AG04450 (cell line): Measurements from ENCODE around the gene ZNF532. TPM values are rescaled to one million over a fixed set of nuclear protein-coding genes. Genes with fewer than 3 reads are reported as not detected.

Experiments
- CTCF ChIA-PET: fragments of 300-600, 350-600 bp; formaldehyde crosslinking; extraction: SDS; loops from one replicate; lab custom pipeline; 2022; ENCODE audit warnings: antibody characterized with exemption, inconsistent platforms; lab: Charles Lee
- POLR2A ChIA-PET: fragments of 350-600 bp; formaldehyde crosslinking; extraction: SDS; loops from one replicate; lab custom pipeline; 2021; ENCODE audit warnings: antibody characterized with exemption, inconsistent platforms; lab: Yijun Ruan, JAX
- DNase-seq: peaks from one replicate; pipeline ENCODE4 v3.0.0-alpha.2; 2011; ENCODE audit warnings: low read depth, low spot score
- H3K27ac ChIP-seq: one replicate; pipeline ENCODE4 v1.5.1; 2012; ENCODE audit warnings: low read depth, low read length, control low read depth
- H3K27me3 ChIP-seq: one replicate; pipeline ENCODE4 v1.6.0; 2012; ENCODE audit warnings: low read length; ENCODE audit not compliant: control insufficient read depth, insufficient read depth
- H3K4me3 ChIP-seq: 2 replicates; pipeline ENCODE4 v1.5.1; 2011; ENCODE audit warnings: mild to moderate bottlenecking, low read depth, low read length, control low read depth
- H3K9me3 ChIP-seq: 2 replicates; pipeline ENCODE4 v1.5.1; 2012; ENCODE audit warnings: low read length; ENCODE audit not compliant: control insufficient read depth, insufficient read depth
- polyA plus RNA-seq: library from polyadenylated mRNA; depleted of rRNA; stranded (reverse); fragments of >200 nt; gene quantifications from 2 replicates; pipeline ENCODE4 v1.2.3, GENCODE V29; 2011
- TF ChIP-seq, protein P1 (sequence below): IDR thresholded peaks from 2 replicates; pipeline ENCODE4 v1.5.1; 2011; ENCODE audit warnings: low read depth, low read length, control low read depth, inconsistent platforms

Gene ZNF532
- polyA plus RNA-seq, 1 experiment = 69.7 TPM

DNA sequence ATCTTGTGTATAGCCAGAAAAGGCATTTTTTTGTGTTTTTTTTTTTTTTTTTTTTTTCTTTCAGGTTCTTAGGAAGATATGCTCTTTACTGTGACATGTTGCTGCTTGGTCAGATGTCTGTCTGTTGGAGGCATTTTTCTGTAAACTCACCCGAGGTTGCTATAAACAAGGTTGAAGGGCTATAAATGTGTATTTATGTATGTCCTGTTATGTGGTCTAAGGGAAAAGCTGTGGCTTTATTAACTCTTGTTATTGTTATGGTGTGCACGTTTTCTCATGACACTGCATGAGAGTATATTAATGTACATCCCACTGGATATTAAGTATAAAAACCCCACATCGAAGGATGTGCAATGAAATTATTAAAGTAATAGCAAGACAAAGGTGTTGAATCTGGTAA lies 102.0 kb downstream of the ZNF532 start:
- H3K27me3 ChIP-seq = no peaks in the 10 kb centered on the region
- ChIA-PET CTCF (interaction anchor here (1.2 kb wide), 1 partner anchor 186 kb away, joined by 3 read pairs; no protein-coding TSS in a partner anchor), POLR2A (interaction anchor here (0.7 kb wide), 1 partner anchor 26 kb away, joined by 6 read pairs; no protein-coding TSS in a partner anchor)
- H3K27ac ChIP-seq = no peak overlapping the region
- DNase-seq = no peak
- H3K9me3 ChIP-seq = no peaks in the 10 kb centered on the region
- TF ChIP-seq, protein P1, sequence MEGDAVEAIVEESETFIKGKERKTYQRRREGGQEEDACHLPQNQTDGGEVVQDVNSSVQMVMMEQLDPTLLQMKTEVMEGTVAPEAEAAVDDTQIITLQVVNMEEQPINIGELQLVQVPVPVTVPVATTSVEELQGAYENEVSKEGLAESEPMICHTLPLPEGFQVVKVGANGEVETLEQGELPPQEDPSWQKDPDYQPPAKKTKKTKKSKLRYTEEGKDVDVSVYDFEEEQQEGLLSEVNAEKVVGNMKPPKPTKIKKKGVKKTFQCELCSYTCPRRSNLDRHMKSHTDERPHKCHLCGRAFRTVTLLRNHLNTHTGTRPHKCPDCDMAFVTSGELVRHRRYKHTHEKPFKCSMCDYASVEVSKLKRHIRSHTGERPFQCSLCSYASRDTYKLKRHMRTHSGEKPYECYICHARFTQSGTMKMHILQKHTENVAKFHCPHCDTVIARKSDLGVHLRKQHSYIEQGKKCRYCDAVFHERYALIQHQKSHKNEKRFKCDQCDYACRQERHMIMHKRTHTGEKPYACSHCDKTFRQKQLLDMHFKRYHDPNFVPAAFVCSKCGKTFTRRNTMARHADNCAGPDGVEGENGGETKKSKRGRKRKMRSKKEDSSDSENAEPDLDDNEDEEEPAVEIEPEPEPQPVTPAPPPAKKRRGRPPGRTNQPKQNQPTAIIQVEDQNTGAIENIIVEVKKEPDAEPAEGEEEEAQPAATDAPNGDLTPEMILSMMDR = no peak
- H3K4me3 ChIP-seq = no peak overlapping the region

DNA sequence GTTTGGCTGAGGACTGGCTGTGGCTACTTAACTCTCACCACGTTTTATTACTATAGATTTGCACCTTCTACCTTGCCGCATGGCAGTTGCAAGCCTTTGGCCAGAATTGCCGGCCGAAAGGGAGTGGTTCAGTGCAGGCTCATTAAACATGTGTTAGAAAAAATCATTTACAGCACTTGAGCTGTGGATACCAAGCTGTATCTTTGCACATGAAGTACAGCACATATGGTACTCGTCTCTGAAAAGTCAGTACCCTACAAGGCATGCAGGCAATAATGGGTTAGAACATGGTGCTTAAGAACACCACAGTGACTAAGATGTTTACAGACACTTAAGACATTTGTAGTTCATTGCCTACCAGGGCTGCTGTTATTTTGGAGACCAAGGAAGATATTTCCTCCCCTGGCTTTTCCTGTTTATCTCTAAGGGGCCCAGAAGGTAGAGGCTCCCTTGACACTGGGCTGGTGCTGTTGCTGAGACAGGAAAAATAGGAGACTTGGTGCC lies 103.1 kb downstream of the ZNF532 start:
- peak; percentile 8 for DNase-seq
- TF ChIP-seq, protein P1 = no peak
- H3K4me3 ChIP-seq = no peak overlapping the region
- H3K9me3 ChIP-seq = no peaks in the 10 kb centered on the region
- H3K27ac ChIP-seq = peak overlapping the region; percentile 39
- ChIA-PET CTCF (interaction anchor here (1.2 kb wide), 1 partner anchor 187 kb away, joined by 3 read pairs; no protein-coding TSS in a partner anchor), POLR2A (no interaction called here)
- H3K27me3 ChIP-seq = no peaks in the 10 kb centered on the region

DNA sequence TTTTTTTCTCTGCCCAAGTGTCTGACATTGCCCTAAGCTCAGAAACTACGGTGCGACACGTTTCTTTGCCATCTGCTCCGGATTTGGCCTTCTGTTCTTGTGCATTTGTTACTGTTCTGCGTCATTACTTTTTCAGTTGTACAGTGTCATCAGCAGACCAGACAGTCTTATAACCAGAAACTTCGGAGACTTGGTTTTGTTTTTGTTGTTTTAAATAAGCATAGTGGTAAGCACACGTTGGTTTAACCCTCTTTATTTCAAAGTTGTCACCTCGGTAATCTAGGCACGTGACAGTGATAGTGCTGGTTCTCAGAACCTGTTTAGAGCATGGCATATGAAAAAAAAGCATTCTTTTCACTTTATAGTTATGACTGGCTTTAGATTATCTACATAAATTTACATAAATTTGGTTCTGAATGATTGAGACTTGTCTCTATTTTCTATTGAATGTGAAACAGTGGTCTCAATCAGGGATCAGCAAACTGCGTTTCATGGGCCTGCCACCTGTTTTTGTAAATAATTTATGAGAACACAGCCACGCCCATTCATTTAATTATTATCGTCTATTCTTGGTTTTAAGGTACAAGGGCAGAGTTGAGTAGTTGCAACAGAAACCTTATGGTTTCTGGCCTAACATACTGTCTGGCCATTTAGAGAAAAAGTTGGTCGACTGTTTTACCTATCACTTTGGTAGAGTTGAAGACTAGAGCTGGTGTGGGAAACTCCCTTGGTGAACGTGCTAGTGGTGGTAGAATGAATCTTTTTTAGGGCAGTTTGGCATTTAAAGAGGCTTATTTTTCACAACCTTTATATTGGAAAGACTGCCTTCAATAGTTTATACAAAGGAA lies 106.5 kb downstream of the ZNF532 start:
- TF ChIP-seq, protein P1 = no peak
- no peaks in the 10 kb centered on the region for H3K9me3 ChIP-seq
- no peak overlapping the region for H3K27ac ChIP-seq
- POLR2A ChIA-PET = no interaction called here
- CTCF ChIA-PET = no interaction called here
- no peak for DNase-seq
- H3K4me3 ChIP-seq = no peak overlapping the region
- no peaks in the 10 kb centered on the region for H3K27me3 ChIP-seq

DNA sequence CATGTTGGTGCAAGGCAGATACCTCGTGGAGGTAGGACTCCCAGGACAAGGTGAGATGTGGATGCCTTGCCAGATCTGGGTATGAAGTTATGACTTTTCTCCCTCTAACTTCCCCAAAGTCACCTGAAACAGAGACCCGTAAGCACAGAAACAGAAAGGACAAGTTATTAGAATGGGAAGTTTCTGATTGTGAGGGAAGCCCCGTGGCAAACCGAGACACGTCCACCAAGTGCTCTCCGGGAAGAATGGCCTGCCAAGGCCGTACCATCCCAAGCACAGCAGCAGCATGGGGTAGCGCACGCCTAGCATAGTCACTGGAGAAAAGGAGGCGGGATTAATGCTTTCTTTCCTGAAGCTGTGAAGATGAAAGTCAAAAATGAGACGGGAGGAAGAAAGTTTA lies 110.6 kb downstream of the ZNF532 start:
- no peak overlapping the region for H3K27ac ChIP-seq
- H3K4me3 ChIP-seq = no peak overlapping the region
- DNase-seq = no peak
- H3K9me3 ChIP-seq = no peaks in the 10 kb centered on the region
- ChIA-PET POLR2A (no interaction called here), CTCF (interaction anchor here (1.1 to 1.3 kb wide), 2 partner anchors 21 to 206 kb away, joined by 3 read pairs; no protein-coding TSS in a partner anchor)
- H3K27me3 ChIP-seq = no peaks in the 10 kb centered on the region
- TF ChIP-seq, protein P1 = no peak

DNA sequence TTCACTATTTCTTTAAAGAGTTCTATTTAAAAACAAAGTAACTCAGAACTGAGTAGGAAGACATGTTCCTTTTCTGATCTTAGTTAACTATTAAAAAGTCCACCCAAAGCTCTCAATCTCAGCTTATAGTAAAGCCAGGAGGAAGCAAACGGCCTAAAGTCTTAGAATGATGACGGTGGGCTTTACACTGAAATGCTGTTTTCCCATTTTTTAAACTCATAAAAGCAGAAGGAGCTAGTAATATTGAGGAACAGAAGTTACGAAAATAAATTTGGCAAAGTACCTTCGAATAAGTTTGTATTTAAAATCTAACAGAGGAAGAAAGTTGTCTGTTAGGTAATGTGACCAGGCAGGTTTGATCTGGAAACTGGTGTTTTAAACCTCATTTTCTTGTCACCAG lies 111.1 kb downstream of the ZNF532 start:
- Histone ChIP-seq H3K4me3 (no peak overlapping the region), H3K27ac (no peak overlapping the region), H3K27me3 (no peaks in the 10 kb centered on the region), H3K9me3 (no peaks in the 10 kb centered on the region)
- no peak for DNase-seq
- TF ChIP-seq, protein P1 = no peak
- POLR2A ChIA-PET = no interaction called here
- CTCF ChIA-PET = interaction anchor here (1.1 to 1.3 kb wide), 2 partner anchors 20 to 207 kb away, joined by 3 read pairs; no protein-coding TSS in a partner anchor
